Activated naive CD8-positive, alpha-beta T cell treated with anti-CD3 and anti-CD28 coated beads for 36 hours (primary cell): Measurements from ENCODE around the gene TMUB2. TPM values are rescaled to one million over a fixed set of nuclear protein-coding genes. Genes with fewer than 3 reads are reported as not detected.

Experiments used
- DNase-seq: peaks from one replicate; pipeline ENCODE4 v3.0.0; 2021
- H3K27ac Mint-ChIP-seq: one replicate; pipeline ENCODE4 v1.8.0; 2022; ENCODE audit warnings: mild to moderate bottlenecking, moderate library complexity, mixed read lengths
- H3K27me3 Mint-ChIP-seq: one replicate; pipeline ENCODE4 v1.8.0; 2022; ENCODE audit warnings: mild to moderate bottlenecking, mixed read lengths
- H3K36me3 Mint-ChIP-seq: one replicate; pipeline ENCODE4 v1.8.0; 2021; ENCODE audit warnings: mild to moderate bottlenecking, mixed read lengths
- H3K4me1 Mint-ChIP-seq: one replicate; pipeline ENCODE4 v1.8.0; 2021; ENCODE audit warnings: mixed read lengths
- H3K4me3 Mint-ChIP-seq: one replicate; pipeline ENCODE4 v1.8.0; 2022; ENCODE audit warnings: mild to moderate bottlenecking, moderate library complexity, mixed read lengths
- H3K9me3 Mint-ChIP-seq: one replicate; pipeline ENCODE4 v1.8.0; 2022; ENCODE audit warnings: mixed read lengths
- total RNA-seq, 2 experiments: library from RNA; stranded (reverse); gene quantifications; one replicate each; pipeline ENCODE4 v1.2.3, GENCODE V29; 2021

The TMUB2 gene
- total RNA-seq, 2 experiments from 2014 or later: 17.1 to 18.2 TPM

DNA sequence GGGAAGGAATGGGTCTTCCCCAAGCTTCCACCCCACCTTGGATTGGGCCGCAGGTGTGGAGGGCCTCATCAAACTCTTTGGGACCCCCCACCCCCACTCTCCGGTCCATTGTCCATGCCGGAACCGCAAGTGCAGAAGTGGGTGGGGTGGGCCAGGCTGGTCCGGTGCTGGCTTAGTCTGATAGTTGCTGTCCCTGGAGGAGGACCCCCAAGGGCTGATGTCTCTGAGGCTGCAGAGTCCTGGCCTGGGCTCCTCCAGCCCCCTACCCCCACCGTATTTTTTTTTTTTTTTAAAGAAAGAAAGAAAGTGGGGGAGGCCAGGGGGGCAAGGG, 20.0 kb downstream of the TMUB2 start:
- H3K4me3 Mint-ChIP-seq: no peak overlapping the region
- H3K4me1 Mint-ChIP-seq: peaks cover 49% of the 10 kb centered on the region
- no peak overlapping the region for H3K27ac Mint-ChIP-seq
- H3K27me3 Mint-ChIP-seq: no peaks in the 10 kb centered on the region
- DNase-seq: no peak
- peaks cover 40% of the 10 kb centered on the region for H3K36me3 Mint-ChIP-seq
- no peaks in the 10 kb centered on the region for H3K9me3 Mint-ChIP-seq

DNA sequence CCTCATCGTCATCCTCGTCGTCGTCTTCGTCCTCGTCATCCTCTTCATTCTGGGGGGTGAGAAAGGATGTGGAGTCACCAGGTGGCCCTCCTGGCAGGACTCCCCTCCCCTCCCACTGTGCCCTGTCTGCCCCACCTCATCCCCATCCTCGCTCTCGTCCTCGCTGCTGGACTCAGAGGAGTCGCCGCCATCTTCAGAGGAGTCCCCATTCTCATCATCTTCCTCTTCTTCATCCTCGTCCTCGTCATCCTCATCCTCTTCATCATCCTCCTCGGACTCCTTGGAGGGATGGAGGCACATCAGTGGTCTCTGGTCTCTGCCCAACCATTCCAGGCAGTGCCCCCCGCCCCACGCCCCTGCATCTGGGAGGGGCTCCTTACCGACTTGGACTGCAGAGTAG, 20.5 kb downstream of the TMUB2 start:
- DNase-seq: no peak
- Mint-ChIP-seq H3K36me3 (peaks cover 41% of the 10 kb centered on the region), H3K4me1 (peaks cover 52% of the 10 kb centered on the region), H3K4me3 (no peak overlapping the region), H3K9me3 (no peaks in the 10 kb centered on the region), H3K27ac (peak overlapping the region; percentile 49), H3K27me3 (no peaks in the 10 kb centered on the region)

DNA sequence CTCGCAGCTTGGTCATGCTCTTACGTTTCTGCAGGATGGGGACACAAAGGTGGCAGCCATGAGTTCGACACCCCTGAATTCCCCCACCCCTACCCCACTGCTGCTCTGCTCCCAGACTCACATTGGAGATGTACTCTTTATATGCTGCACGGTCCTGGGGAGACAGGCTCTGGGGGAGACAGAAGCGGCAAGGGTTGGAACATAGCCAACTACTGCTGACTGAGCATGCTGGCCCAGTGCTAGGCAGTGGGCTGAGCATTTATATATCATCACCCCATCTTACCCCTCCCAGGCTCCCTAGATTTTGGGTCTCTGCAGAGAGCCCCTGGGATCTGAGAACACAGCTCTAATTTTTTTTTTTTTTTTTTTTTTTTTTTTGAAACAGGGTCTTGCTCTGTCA, 21.0 kb downstream of the TMUB2 start:
- DNase-seq: no peak
- Mint-ChIP-seq H3K27ac (peak overlapping the region; percentile 49), H3K27me3 (no peaks in the 10 kb centered on the region), H3K4me3 (no peak overlapping the region), H3K36me3 (peaks cover 42% of the 10 kb centered on the region), H3K4me1 (peaks cover 54% of the 10 kb centered on the region), H3K9me3 (no peaks in the 10 kb centered on the region)

DNA sequence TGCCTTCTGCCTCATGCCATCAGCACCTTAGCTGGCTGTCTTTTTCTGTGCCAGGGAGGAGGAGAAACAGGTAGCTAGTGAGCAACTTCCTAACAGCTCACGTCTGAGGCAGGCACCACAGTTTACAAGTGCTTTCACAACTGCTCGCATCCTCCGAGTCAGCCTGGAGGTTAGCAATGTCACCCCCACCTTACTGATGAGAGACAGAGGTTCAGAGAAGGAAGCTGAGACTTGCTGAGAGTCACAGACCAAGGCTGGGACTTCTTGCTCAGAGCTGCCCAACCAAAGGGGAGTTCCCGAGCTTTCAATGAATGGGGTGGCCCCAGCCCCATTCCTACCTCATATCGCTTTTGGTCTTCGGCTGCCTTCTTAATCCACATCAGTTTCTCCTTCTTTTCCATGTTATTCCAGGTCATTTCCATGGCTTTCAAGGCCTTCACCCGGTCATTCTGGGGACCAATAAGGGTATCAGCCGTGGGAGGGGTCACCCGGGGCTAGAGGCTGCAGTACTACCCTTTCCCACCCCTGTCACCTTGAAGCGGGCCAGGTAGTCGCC, 23.1 kb downstream of the TMUB2 start:
- DNase-seq: peak; percentile 51
- Mint-ChIP-seq H3K27me3 (no peaks in the 10 kb centered on the region), H3K36me3 (peaks cover 64% of the 10 kb centered on the region), H3K4me3 (peak overlapping the region; percentile 77), H3K27ac (peak overlapping the region; percentile 94), H3K9me3 (peaks cover 4% of the 10 kb centered on the region), H3K4me1 (peaks cover 55% of the 10 kb centered on the region)

DNA sequence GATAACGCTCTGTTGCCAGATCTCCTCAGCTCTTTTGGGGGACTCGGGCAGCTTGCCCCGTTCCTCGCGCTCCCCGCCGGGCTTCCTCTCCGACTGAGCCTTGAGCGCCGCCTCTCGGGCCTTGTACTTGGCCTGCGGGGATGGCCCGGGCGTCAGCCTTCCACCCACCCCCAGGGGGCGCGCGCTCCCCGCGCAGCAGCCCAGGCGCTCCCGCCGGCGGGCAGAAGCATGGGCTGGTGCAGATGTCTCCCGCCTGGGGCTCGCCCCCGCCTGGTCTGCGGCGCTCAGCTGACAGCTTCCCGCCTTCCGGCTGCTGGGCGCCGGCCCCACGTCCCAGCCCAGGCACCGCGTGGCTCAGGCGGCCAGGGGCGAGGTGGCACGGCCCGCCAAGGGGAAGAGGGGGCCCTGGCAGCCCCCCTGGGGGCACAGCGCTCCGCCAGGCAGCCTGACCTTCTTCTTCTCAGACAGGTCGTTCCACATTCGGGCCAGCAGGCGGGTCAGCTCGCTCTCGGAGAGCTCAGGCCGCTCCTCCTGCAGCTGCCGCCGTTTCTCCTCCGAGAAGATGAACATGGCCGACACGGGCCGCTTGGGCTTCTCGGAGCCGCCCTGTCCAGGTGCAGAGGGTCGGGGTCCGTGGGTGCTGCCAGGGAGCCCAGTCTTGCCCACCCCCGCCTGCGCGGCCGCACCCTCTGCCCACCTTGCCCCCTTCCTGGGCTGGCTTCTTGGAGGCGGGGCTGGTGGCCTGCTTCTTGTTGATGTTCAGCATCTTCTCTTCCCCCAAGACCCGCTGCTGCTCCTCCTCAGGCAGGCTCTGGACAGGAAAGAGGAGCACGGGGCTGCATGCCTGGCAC, 23.8 kb downstream of the TMUB2 start:
- Mint-ChIP-seq H3K4me1 (peaks cover 62% of the 10 kb centered on the region), H3K27ac (peak overlapping the region; percentile 94), H3K27me3 (no peaks in the 10 kb centered on the region), H3K4me3 (peak overlapping the region; percentile 77), H3K9me3 (peaks cover 4% of the 10 kb centered on the region), H3K36me3 (peaks cover 70% of the 10 kb centered on the region)
- DNase-seq: peak; percentile 98

DNA sequence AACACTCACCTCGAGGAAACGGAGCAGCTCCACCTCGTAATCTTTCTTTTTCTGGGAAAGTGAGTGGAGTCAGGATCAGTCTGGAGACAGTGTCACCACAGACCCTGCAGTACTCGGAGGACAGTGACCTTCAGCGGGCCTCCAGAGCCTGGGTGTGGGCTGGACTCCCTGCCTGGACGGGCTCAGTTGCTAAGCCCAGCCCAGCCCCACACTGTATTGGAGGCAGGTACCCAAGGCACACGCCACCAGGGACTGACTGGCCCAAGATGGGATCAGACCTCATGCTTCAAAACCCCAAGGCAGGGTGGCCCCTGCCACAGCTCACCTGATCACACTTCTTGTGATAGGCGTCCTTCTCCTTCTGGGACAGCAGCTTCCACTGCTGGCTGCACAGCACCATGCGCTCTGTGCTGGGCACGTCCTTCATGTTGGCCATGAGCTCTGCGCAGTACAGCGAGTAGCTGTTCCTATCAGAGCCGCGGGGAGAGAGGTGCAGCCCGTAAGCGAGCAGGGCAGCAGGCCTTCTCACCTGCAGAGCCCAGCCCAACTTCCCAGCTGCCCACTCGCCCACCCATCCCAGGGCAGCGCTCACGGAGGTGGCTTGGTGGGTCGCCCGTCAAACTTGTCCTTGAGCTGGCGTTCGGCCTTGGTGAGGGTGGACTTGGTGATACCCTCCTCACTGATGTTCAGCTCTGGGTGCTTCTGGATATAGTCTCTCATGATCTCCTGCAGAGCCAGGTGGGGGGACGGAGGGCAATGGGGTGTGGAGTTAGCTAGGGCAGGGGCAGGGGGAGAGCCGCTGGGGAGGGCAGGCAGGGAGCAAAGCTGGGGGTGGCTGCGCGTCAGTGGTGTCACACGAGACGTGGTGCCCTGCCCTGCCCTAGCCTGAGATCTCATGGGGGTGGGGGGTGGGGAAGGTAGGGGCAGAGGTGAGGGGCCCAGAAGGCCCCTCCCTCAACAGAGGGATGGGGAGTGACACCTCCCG, 24.8 kb downstream of the TMUB2 start:
- peak overlapping the region; percentile 85 for H3K27ac Mint-ChIP-seq
- peaks cover 63% of the 10 kb centered on the region for H3K4me1 Mint-ChIP-seq
- H3K36me3 Mint-ChIP-seq: peaks cover 77% of the 10 kb centered on the region
- peaks cover 4% of the 10 kb centered on the region for H3K9me3 Mint-ChIP-seq
- H3K4me3 Mint-ChIP-seq: peak overlapping the region; percentile 58
- DNase-seq: no peak
- H3K27me3 Mint-ChIP-seq: no peaks in the 10 kb centered on the region

DNA sequence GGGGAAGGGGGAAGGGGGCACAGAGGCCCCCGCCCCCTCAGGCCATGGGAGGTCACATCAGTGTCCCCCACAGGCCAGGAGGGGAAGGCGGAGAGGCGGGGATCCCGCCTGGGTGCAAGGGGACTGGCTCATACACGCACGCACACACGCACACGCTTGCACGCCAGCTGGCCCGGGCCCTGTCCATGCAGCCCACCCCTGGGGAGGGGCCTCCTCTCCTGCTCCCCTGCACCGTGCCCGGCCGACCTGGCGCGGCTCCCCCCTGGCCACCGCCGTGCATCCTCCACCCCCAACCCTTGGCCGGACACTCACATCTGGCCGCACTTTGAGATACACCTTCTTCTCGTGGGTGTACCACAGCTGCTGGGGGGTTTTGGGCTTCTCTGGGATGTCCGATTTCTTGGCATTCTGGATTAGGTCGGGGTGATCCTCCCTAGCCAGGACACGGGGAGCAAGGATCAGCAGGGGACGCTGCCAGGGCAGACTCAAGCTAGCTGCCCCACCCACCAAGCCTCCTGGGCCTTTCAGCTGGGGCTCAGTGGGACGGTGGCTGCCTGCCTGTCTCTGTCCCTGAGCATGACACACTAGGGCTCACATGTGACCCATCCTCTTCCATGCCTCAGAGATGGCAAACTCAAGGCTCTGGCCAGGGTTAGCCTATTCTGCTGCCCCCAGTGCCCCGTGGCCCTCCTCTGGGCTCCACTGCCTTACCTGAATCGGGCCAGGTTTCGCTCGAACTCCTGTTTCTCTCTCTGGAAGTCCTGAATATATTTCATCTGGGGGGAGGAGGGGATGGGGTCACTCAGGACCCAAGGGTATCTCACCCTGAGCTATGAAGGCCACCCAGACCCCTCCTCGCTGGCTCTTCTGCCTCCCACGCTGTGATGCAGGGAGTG, 26.0 kb downstream of the TMUB2 start:
- DNase-seq: no peak
- H3K27ac Mint-ChIP-seq: peak overlapping the region; percentile 82
- peaks cover 4% of the 10 kb centered on the region for H3K9me3 Mint-ChIP-seq
- H3K36me3 Mint-ChIP-seq: peaks cover 82% of the 10 kb centered on the region
- no peak overlapping the region for H3K4me3 Mint-ChIP-seq
- H3K27me3 Mint-ChIP-seq: no peaks in the 10 kb centered on the region
- H3K4me1 Mint-ChIP-seq: peaks cover 61% of the 10 kb centered on the region

DNA sequence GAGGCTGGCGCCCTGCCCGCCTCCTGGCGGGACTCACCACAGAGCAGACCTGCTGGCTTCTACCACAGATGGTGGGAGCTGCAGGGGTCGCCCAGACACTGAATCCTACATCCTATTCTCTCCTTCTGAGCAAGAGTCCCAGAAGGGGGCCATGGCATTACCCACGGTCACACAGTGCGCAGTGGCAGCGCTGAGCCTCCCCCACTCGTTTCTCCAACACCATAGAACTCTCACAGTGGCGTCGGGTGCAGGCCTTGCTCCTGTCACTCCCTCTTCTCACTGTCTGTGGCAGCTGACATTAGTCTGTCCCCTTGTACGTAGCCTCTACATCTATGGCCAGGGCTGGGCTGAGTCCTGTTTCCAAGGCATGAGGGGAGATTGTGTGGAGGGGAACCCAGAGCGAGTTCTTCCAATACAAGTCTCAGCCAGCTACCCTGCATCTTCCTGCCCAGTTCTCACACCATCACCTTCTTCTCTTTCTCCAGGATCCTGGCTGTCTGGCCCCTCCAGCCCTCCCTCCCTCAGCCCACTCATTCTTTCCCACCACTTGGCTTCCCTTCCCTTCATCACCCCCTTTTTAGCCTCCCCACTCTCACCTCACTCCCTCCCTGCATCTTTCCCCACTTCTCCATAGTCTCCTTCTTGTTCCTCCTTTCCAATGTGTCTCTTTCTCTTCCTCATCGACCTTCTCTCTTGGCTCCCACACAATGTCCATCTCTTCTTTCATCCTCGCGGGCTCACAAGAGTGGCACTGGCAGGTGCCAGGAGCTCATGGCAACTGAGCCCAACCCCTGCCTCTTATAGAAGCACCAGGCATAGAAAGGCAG, 26.8 kb downstream of the TMUB2 start:
- Mint-ChIP-seq H3K27ac (peak overlapping the region; percentile 82), H3K4me3 (peak overlapping the region; percentile 42), H3K36me3 (peaks cover 77% of the 10 kb centered on the region), H3K27me3 (no peaks in the 10 kb centered on the region), H3K4me1 (peaks cover 55% of the 10 kb centered on the region), H3K9me3 (peaks cover 4% of the 10 kb centered on the region)
- DNase-seq: no peak

DNA sequence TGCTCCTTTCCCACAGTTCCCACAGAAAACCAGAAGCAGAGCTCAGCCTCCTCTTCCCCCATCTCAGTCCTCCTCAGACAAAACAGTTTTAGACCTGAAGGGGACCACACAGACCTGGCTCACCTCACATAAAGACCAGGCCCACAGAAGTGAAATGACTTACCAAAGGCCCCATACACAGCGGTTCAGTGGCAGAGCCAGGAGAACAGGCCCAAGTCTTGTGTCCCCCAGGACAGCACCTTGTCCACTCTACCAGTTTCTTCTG, 27.4 kb downstream of the TMUB2 start:
- H3K27ac Mint-ChIP-seq: peak overlapping the region; percentile 82
- H3K4me1 Mint-ChIP-seq: peaks cover 55% of the 10 kb centered on the region
- no peak for DNase-seq
- peaks cover 4% of the 10 kb centered on the region for H3K9me3 Mint-ChIP-seq
- H3K36me3 Mint-ChIP-seq: peaks cover 74% of the 10 kb centered on the region
- H3K4me3 Mint-ChIP-seq: no peak overlapping the region
- H3K27me3 Mint-ChIP-seq: no peaks in the 10 kb centered on the region

DNA sequence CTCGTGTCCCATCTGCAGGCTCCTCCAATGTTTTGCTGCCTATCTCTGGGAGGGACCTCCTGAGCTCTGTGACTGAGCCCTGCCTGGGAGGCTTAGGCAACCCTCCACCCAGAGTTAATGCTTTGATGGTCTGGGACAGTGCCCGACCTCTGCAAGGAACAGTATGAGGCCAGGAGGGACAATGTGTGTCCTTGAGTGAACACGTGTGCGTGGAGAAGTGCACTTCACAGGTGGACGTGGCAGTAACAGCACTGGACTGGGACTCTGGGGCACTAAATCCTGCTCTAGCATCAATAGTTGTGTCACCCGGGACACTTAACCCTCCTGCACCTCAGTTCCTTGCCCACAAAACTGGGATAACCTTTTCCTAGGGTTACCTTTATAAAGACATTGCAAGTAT, 28.1 kb downstream of the TMUB2 start:
- H3K27me3 Mint-ChIP-seq: no peaks in the 10 kb centered on the region
- peaks cover 67% of the 10 kb centered on the region for H3K36me3 Mint-ChIP-seq
- no peak for DNase-seq
- peak overlapping the region; percentile 98 for H3K4me3 Mint-ChIP-seq
- peaks cover 4% of the 10 kb centered on the region for H3K9me3 Mint-ChIP-seq
- H3K27ac Mint-ChIP-seq: peak overlapping the region; percentile 99
- peaks cover 48% of the 10 kb centered on the region for H3K4me1 Mint-ChIP-seq

DNA sequence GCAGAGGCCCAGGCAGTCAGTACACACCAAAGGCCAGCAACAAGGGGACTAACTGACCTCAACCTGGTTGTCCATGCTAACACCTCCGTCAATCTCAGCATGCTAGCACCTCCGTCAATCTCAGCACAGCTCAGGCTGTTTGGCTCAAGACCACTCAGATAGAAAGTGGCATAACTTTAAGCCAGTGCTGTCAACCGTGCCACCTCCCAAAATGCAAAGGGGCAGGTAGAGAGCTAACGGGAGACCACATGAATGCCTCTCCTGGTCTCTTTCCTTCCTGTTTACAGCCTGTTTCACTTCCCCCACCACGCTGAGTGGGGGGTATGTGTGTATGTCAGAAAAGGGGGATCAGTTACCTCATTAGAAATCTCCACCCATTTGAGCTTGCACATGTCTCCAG, 29.4 kb downstream of the TMUB2 start:
- peaks cover 62% of the 10 kb centered on the region for H3K36me3 Mint-ChIP-seq
- H3K27ac Mint-ChIP-seq: peak overlapping the region; percentile 99
- H3K4me1 Mint-ChIP-seq: peaks cover 42% of the 10 kb centered on the region
- peak; percentile 50 for DNase-seq
- no peaks in the 10 kb centered on the region for H3K27me3 Mint-ChIP-seq
- peaks cover 4% of the 10 kb centered on the region for H3K9me3 Mint-ChIP-seq
- peak overlapping the region; percentile 98 for H3K4me3 Mint-ChIP-seq

DNA sequence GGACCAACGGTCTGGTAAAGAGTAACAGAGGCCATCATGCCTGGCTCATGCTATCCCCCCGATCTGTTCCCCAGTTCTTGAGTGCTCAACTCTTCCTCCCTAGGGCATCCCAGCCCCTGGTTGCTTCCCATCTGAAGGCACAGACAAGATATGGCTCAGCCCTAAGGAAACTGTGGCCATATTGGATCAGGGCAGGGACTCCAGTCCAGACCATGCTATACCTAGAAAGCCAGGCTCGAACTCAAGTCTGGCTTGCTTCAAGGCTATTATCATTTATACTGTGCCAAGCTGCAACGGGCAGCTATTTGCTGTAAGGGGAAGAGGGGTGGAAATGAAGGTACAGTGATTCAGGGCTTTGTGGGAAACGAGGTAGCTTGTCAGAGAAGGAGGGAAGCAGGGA, 29.9 kb downstream of the TMUB2 start:
- Mint-ChIP-seq H3K27me3 (no peaks in the 10 kb centered on the region), H3K36me3 (peaks cover 57% of the 10 kb centered on the region), H3K9me3 (peaks cover 4% of the 10 kb centered on the region), H3K4me3 (peak overlapping the region; percentile 98), H3K4me1 (peaks cover 38% of the 10 kb centered on the region), H3K27ac (peak overlapping the region; percentile 99)
- no peak for DNase-seq

DNA sequence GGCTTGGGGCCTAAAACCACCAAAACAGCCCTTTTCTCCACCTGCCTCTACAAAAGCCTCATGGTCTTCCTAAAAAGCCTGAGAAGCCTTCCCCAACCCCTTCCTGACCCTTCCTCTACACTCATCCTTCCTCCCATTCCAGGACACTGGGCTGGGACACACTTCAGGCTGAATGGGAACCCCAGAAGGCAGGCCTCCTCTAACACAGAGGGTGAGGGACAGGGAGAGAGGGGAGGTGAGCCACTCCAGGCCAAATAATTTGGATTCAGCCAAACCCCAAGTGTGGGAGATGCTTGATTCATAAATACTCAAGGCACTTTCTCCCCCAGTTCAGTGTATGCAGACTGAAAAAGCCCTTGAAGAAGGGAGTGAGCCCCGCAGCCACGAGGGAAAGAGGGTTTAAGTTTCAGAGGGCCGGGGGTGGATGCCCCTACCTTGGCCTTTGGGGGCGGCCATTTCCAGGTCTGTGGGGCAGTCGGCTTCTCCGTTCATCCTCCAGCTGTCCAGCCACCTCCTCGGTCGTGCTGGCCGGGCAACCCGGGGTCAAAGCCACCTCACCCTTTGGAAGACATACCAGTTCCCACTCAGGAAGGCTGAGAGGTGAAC, 31.1 kb downstream of the TMUB2 start:
- Mint-ChIP-seq H3K4me1 (peaks cover 41% of the 10 kb centered on the region), H3K4me3 (peak overlapping the region; percentile 98), H3K9me3 (peaks cover 4% of the 10 kb centered on the region), H3K27me3 (no peaks in the 10 kb centered on the region), H3K27ac (peak overlapping the region; percentile 99), H3K36me3 (peaks cover 54% of the 10 kb centered on the region)
- peak; percentile 24 for DNase-seq
